ENCODE data around the gene MIA2.

DNA sequence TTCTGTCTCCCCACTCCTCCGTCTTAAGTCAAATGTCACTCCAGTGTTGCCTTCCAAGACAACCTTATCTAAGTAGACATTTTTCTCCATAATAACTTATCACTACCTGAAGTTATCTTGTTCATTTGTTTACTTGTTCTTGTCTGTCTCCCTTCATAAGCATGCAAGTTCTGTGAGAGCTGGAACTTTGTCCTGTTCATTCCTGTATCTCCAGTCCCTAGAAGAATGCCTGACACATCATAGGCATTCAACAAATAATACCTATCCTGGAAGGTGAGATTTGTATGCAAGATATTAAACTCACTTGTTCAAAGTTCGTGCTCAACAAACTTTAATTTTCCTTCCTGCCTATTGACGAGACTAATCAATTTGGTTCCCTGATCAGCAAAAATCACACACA is 5.7 kb upstream of the MIA2 start:
- TF ChIP-seq TAF1 (IDR thresholded peaks at IDR 0.05; ENCODE audit: borderline replicate concordance, low read depth, low read length) (no peak), CHD2 (IDR thresholded peaks at IDR 0.05; ENCODE audit: low read length, partially characterized antibody) (no peak), POLR2AphosphoS5 (IDR thresholded peaks at IDR 0.05; ENCODE audit: low read depth, low read length) (no peak), RXRA (IDR thresholded peaks at IDR 0.05; ENCODE audit: borderline replicate concordance, low read depth) (no peak), EP300 (IDR thresholded peaks at IDR 0.05; ENCODE audit: borderline replicate concordance in 1 of 2, low read depth in 1 of 2, low read length in 1 of 2) (no peak), NRF1 (IDR thresholded peaks at IDR 0.05; ENCODE audit: low read depth, low read length) (no peak), RAD21 (IDR thresholded peaks at IDR 0.05; ENCODE audit: low read length) (no peak)
- TF ChIP-seq, protein P1, sequence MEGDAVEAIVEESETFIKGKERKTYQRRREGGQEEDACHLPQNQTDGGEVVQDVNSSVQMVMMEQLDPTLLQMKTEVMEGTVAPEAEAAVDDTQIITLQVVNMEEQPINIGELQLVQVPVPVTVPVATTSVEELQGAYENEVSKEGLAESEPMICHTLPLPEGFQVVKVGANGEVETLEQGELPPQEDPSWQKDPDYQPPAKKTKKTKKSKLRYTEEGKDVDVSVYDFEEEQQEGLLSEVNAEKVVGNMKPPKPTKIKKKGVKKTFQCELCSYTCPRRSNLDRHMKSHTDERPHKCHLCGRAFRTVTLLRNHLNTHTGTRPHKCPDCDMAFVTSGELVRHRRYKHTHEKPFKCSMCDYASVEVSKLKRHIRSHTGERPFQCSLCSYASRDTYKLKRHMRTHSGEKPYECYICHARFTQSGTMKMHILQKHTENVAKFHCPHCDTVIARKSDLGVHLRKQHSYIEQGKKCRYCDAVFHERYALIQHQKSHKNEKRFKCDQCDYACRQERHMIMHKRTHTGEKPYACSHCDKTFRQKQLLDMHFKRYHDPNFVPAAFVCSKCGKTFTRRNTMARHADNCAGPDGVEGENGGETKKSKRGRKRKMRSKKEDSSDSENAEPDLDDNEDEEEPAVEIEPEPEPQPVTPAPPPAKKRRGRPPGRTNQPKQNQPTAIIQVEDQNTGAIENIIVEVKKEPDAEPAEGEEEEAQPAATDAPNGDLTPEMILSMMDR (IDR thresholded peaks at IDR 0.05), result no peak
- TF ChIP-seq, protein P2, sequence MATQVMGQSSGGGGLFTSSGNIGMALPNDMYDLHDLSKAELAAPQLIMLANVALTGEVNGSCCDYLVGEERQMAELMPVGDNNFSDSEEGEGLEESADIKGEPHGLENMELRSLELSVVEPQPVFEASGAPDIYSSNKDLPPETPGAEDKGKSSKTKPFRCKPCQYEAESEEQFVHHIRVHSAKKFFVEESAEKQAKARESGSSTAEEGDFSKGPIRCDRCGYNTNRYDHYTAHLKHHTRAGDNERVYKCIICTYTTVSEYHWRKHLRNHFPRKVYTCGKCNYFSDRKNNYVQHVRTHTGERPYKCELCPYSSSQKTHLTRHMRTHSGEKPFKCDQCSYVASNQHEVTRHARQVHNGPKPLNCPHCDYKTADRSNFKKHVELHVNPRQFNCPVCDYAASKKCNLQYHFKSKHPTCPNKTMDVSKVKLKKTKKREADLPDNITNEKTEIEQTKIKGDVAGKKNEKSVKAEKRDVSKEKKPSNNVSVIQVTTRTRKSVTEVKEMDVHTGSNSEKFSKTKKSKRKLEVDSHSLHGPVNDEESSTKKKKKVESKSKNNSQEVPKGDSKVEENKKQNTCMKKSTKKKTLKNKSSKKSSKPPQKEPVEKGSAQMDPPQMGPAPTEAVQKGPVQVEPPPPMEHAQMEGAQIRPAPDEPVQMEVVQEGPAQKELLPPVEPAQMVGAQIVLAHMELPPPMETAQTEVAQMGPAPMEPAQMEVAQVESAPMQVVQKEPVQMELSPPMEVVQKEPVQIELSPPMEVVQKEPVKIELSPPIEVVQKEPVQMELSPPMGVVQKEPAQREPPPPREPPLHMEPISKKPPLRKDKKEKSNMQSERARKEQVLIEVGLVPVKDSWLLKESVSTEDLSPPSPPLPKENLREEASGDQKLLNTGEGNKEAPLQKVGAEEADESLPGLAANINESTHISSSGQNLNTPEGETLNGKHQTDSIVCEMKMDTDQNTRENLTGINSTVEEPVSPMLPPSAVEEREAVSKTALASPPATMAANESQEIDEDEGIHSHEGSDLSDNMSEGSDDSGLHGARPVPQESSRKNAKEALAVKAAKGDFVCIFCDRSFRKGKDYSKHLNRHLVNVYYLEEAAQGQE (IDR thresholded peaks at IDR 0.05; ENCODE audit: low read depth, low read length), result no peak
- TF ChIP-seq, protein P3, sequence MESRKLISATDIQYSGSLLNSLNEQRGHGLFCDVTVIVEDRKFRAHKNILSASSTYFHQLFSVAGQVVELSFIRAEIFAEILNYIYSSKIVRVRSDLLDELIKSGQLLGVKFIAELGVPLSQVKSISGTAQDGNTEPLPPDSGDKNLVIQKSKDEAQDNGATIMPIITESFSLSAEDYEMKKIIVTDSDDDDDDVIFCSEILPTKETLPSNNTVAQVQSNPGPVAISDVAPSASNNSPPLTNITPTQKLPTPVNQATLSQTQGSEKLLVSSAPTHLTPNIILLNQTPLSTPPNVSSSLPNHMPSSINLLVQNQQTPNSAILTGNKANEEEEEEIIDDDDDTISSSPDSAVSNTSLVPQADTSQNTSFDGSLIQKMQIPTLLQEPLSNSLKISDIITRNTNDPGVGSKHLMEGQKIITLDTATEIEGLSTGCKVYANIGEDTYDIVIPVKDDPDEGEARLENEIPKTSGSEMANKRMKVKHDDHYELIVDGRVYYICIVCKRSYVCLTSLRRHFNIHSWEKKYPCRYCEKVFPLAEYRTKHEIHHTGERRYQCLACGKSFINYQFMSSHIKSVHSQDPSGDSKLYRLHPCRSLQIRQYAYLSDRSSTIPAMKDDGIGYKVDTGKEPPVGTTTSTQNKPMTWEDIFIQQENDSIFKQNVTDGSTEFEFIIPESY (IDR thresholded peaks at IDR 0.05; ENCODE audit: borderline replicate concordance, low read depth), result no peak
